Renal cortex interstitium (tissue), 11 donors: Measurements from ENCODE around the gene CCL4L2. TPM values are rescaled to one million over a fixed set of nuclear protein-coding genes. Genes with fewer than 3 reads are reported as not detected.
"Not testable (repeated sequence)": the region's sequence is repeated elsewhere in the genome, so short reads cannot be mapped to it uniquely, and the experiment has no call there.

Experiments used
- DNase-seq, 11 donors: peaks; one replicate each; pipeline ENCODE4 v3.0.0-alpha.2; 2013; ENCODE audit warnings: low read depth in 9 of 11, low spot score in 4 of 11; ENCODE audit errors: extremely low read depth in 1 of 11
- polyA plus RNA-seq, 3 donors: library from polyadenylated mRNA; unstranded; fragments of 120-200 nt; gene quantifications; one replicate each; pipeline ENCODE4 v1.2.1, GENCODE V29; 2013; ENCODE audit not compliant: insufficient read length in 3 of 3

The CCL4L2 gene
- polyA plus RNA-seq, 3 donors: 0.73 to 1.8 (median 1.7) TPM

DNA sequence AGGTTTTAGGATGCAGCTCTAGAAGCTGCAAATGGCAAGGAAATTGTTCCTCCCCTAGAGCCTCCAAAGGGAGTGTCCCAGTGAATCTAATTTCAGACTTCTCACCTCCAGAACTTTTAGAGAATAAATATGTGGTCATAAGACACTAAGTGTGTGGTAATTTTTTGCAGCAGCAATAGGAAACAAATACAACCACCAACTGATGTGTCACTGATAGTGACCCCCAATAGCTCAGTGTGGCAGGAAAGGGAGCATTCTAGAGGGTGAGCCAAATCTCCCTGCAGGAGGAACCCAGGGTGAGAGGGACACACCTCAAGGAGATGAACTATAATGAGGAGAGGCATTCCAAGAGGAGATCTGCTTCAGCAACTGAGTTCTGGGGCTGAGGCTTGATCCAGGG is 4.1 kb downstream of the CCL4L2 start:
- DNase-seq: no peak

DNA sequence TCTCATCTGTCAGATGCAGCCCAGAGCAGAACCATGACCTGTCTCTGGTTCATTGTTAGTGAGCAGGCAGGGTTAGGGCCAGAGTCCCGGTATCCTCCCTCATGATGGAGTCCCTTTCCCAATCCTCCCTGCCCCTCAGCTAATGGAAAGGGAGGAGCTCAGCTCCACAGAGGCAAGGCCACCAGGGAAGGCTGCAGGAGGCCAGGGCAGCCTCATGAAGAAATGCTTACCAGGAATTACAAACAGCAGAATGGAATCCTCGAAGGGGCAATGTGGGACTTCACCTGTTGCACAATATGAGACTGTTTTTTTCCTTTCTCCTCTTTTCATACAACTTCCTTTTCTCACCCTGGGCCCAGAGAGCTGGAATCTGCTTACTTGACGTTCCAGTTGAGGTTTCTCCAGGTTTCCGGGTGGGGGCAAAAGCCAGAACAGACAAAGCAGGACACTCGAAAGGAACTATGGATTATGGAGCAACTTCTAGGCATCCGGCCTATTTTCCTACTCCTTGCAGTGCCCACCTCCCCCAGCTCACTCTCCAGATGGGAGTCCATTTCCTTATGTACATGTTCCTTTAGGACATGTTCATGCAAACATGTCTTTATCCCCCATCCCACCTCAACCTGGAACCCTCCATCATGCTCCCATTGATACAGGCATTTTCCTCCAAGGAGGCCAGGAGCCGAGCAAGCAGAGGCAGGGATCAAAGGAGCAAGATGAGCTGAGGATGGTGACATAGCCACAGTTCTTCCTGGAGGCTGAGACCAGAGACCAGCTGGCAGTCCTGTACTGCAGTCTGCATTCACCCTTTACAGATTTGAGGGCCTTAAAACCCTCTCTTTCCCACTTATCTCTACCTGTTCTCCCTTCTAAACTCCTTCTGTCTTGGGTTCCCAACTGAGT is 4.8 kb downstream of the CCL4L2 start:
- not testable (repeated sequence) for DNase-seq

DNA sequence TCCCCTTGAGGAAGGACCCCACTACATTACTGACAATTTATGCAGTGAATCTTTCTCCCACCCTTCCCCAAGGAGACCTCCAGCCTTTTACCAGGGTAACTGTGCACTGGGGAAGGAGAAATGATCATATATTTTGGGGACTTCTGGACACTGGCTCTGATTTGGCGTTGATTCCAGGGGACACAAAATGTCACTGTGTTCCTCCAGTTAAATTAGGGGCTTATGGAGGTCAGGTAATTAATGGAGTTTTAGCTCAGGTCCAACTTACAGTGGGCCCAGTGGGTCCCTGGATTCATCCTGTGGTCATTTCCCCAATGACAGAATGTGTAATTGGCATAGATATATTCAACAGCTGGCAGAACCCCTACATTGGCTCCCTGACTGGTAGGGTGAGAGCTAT is 8.7 kb downstream of the CCL4L2 start:
- not testable (repeated sequence) for DNase-seq

DNA sequence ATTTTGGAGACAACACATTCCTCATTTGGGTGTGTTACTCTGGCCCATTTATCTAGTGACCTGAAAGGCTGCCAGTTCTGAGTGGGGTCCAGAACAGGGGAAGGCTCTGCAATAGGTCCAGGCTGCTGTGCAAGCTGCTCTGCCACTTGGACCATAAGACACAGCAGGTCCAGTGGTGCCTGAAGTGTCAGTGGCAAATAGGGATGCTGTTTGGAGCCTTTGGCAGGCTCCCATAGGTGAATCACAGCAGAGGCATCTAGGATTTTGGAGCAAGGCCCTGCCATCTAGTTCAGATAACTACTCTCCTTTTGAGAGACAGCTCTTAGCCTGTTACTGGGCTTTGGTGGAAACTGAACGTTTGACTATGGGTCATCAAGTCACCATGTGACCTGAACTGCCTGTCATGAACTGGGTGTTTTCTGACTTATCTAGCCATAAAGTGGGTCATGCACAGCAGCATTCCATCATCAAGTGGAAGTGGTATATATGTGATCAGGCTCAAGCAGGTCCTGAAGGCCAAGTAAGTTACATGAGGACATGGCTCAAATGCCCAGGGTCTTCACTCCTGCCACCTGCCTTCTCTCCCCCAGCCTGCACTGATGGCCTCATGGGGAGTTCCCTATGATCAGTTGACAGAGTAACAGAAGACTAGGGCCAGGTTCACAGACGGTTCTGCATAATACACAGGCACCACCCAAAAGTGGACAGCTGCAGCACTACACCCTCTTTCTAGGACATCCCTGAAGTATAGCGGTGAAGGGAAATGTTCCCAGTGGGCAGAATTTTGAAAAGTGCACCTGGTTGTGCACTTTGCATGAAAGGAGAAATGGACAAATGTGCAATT is 10.1 kb downstream of the CCL4L2 start:
- DNase-seq: not testable (repeated sequence)

DNA sequence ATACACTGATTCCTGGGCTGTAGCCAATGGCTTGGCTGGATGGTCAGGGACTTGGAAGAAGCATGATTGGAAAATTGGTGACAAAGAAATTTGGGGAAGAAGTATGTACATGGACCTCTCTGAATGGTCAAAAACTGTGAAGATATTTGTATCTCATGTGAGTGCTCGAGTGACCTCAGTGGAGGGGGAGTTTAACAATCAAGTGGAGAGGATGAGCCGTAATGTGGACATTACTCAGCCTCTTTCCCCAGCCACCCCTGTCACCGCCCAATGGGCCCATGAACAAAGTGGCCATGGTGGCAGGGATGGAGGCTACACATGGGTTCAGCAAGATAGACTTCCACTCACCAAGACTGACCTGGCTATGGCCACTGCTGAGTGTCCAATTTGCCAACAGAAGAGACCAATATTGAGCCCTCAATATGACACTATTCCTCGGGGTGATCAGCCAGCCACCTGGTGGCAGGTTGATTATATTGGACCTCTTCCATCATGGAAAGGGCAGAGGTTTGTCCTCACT is 10.8 kb downstream of the CCL4L2 start:
- DNase-seq: not testable (repeated sequence)

DNA sequence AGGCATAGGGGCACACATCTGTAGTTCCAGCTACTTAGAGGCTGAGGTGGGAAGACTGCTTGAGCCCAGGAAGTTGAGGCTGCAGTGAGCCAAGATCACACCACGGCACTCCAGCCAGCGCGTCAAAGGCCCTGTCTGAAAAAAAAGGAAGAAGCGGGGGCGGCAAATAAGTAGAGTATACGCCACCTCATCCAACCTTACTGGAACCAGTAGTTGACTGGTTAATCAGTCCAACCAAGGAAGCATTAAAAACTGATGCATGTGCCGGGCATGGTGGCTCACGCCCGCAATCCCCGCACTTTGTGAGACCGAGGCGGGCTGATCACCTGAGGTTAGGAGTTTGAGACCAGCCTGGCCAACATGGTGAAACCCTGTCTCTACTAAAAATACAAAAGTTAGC is 12.1 kb downstream of the CCL4L2 start:
- not testable (repeated sequence) for DNase-seq

DNA sequence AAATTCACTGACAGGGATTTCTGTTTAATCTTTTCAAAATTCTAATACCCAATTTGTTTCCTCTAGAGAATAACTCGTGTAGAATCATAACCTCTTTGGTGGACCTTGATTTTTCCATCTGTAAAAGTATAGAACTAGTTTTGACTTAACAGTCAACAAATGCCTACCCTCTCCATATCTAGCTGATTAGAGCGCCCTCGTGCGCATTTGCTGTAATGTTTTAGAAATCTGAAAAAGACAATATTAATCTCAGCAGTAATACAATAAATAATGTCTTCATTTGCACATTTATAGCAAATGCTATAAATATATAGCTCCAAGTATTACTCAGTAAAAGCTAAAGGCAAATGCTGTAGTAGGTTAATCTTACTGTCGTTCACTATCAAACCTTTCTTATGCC is 18.8 kb downstream of the CCL4L2 start:
- not testable (repeated sequence) for DNase-seq

DNA sequence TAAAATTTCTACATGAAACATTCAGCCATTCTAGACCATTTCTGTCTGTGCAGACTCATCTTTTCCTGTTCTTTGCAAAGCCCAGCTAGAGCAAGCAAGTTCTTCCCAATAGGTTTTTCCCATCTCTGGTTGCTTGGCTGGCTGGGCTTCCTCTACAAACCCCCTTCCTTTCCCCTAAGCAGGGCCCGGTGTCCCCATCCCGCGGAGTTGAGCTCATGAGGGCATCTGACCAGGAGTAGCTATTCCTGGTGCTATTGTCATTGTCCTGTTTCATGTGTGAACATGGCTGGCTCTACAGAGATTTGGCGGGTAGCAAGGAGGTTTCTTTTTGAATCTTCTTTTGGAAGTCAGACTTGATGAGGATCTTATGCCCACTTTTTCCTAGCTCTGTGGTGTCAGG is 31.2 kb downstream of the CCL4L2 start:
- not testable (repeated sequence) for DNase-seq

Other genes with a start within 250 kb of the CCL4L2 start
- under 1 TPM; 0.14 to 0.36 (median 0.20) TPM for gene CCL16, start 229.6 kb upstream of the CCL4L2 start, polyA plus RNA-seq
- gene CCL14, start 224.3 kb upstream of the CCL4L2 start, polyA plus RNA-seq: 10 to 100 TPM; 12.9 to 23.9 (median 14.8) TPM
- 1 to 10 TPM; 6.4 to 7.7 (median 6.9) TPM for gene CCL15, start 209.5 kb upstream of the CCL4L2 start, polyA plus RNA-seq
- under 1 TPM in 1 of 3 donors, not detected in 2; 0.98 TPM for gene CCL23, start 193.1 kb upstream of the CCL4L2 start, polyA plus RNA-seq
- gene CCL18, start 146.8 kb upstream of the CCL4L2 start, polyA plus RNA-seq: not detected
- gene CCL3, start 120.9 kb upstream of the CCL4L2 start, polyA plus RNA-seq: 1 to 10 TPM in 2 of 3 donors, under 1 TPM in 1; 0.35 to 5.1 (median 2.9) TPM
- gene CCL4, start 107.2 kb upstream of the CCL4L2 start, polyA plus RNA-seq: 1 to 10 TPM in 2 of 3 donors, under 1 TPM in 1; 0.76 to 3.9 (median 1.1) TPM
- 10 to 100 TPM in 1 of 3 donors, 1 to 10 TPM in 2; 6.9 to 18.7 (median 8.6) TPM for gene TBC1D3B, start 34.4 kb upstream of the CCL4L2 start, polyA plus RNA-seq
- 1 to 10 TPM in 2 of 3 donors, under 1 TPM in 1; 0.69 to 1.5 (median 1.1) TPM for gene CCL3L1, start 14.3 kb upstream of the CCL4L2 start, polyA plus RNA-seq
- gene TBC1D3I, start 53.5 kb downstream of the CCL4L2 start, polyA plus RNA-seq: 1 to 10 TPM in 1 of 3 donors, under 1 TPM in 1, not detected in 1; 0.92 to 3.3 TPM
- not detected for gene TBC1D3G, start 112.8 kb downstream of the CCL4L2 start, polyA plus RNA-seq
- 1 to 10 TPM in 1 of 3 donors, not detected in 2; 3.3 TPM for gene TBC1D3H, start 177.4 kb downstream of the CCL4L2 start, polyA plus RNA-seq